ENCODE measurements around the gene CERS2. TPM values are rescaled to one million over a fixed set of nuclear protein-coding genes. Genes with fewer than 3 reads are reported as not detected.

Gene CERS2
- total and polyA plus RNA-seq, 10 of the 15 experiments (the other 5 are each of a cell fraction or from before 2014, with no cell fraction given): 9.2 to 87.9 (median 50.8) TPM

DNA sequence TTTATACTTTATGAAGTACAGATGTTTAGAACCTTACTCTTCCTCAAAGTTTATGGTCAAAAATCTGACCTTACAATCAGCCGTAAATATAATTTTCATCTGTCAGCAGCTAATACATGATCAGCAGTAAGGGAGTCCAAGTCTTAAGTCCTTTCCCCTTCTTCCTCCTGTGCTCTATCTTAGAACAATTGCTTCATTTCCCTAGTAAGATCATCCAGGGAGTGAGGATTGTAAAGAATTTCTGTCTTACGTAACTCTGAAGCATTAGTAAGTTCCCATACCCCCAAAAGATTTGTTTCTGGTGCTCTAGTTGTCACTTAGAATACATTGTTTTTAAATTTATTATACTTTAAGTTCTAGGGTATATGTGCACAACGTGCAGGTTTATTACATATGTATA lies 46.3 kb downstream of the CERS2 start:
- POLR2A ChIA-PET: interaction anchor here (0.6 to 1.0 kb wide), 3 partner anchors 29 to 325 kb away, joined by 4 to 8 read pairs (median 4); no protein-coding TSS in a partner anchor
- H2AFZ ChIP-seq (ENCODE audit: control insufficient read depth, low read depth, low read length): no peak overlapping the region
- TF ChIP-seq KAT2A (conservative IDR thresholded peaks at IDR 0.05; ENCODE audit: control insufficient read depth, low read depth, low read length) (no peak), YBX1 (IDR thresholded peaks at IDR 0.05) (no peak), ZNF24 (IDR thresholded peaks at IDR 0.05) (no peak), CBX3 (IDR thresholded peaks at IDR 0.05; ENCODE audit: borderline replicate concordance, low read depth) (no peak), BCL11A (IDR thresholded peaks at IDR 0.05; ENCODE audit: low read depth, low read length) (no peak), GABPA (IDR thresholded peaks at IDR 0.05; ENCODE audit: low read depth) (no peak), IKZF1 (conservative IDR thresholded peaks at IDR 0.05) (no peak), MYB (IDR thresholded peaks at IDR 0.05; ENCODE audit: borderline replicate concordance, low read depth, low read length) (no peak)
- TF ChIP-seq, protein P1, sequence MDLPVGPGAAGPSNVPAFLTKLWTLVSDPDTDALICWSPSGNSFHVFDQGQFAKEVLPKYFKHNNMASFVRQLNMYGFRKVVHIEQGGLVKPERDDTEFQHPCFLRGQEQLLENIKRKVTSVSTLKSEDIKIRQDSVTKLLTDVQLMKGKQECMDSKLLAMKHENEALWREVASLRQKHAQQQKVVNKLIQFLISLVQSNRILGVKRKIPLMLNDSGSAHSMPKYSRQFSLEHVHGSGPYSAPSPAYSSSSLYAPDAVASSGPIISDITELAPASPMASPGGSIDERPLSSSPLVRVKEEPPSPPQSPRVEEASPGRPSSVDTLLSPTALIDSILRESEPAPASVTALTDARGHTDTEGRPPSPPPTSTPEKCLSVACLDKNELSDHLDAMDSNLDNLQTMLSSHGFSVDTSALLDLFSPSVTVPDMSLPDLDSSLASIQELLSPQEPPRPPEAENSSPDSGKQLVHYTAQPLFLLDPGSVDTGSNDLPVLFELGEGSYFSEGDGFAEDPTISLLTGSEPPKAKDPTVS (IDR thresholded peaks at IDR 0.05; ENCODE audit: low read depth, low read length): no peak
- RAD21 ChIA-PET (ENCODE audit: unreplicated experiment): interaction anchor here (0.7 kb wide), 1 partner anchor 142 kb away, joined by 3 read pairs; no protein-coding TSS in a partner anchor
- no peak overlapping the region for H3K4me3 ChIP-seq
- H3K27ac ChIP-seq (ENCODE audit: control insufficient read depth, insufficient read depth): no peak overlapping the region
- ATAC-seq: no peak
- H3K9me3 ChIP-seq (replicated peaks; ENCODE audit: control insufficient read depth, insufficient read depth, low read length): peaks cover 5% of the 10 kb centered on the region
- no TSS peak for BruUV-seq (replicated peaks)
- SMC1A ChIA-PET (ENCODE audit: uncharacterized antibody, unreplicated experiment): interaction anchor here (2.6 kb wide), 1 partner anchor 163 kb away, joined by 8 read pairs; the partner anchor contains the start of gene CTSS
- in situ Hi-C loops (cut with MboI) (no loop called here), intact Hi-C loops (cut with micrococcal nuclease; ENCODE audit: unreplicated experiment) (loop anchor here (5.0 to 10.0 kb wide), 3 partner anchors 93 to 366 kb away; partner anchors contain the start of gene ENSA)
- DNase-seq (ENCODE audit: low read depth, low spot score): no peak
- FAIRE-seq: no peak
- 95% methylated on average over 3 of the region's 3 CpGs for whole genome bisulfite sequencing (ENCODE audit: insufficient coverage, insufficient replicate concordance, low lambda C conversion rate, missing lambda C conversion rate)
- CTCF ChIA-PET: no interaction called here
- H3K36me3 ChIP-seq (ENCODE audit: control insufficient read depth in 2 of 2, insufficient read depth in 2 of 2, low read length in 1 of 2): peaks cover 4 to 20% of the 10 kb centered on the region in 2 experiments
- no peak overlapping the region for H3K4me2 ChIP-seq (ENCODE audit: control insufficient read depth, insufficient read depth)
- H3K79me2 ChIP-seq (ENCODE audit: control insufficient read depth, insufficient read depth, low read length): peaks cover 16% of the 10 kb centered on the region
- peaks cover 4% of the 10 kb centered on the region for H3K4me1 ChIP-seq (ENCODE audit: control insufficient read depth, insufficient read depth, low read length)
- H3K27me3 ChIP-seq (replicated peaks in 1 of 2; ENCODE audit: control insufficient read depth in 2 of 2, insufficient read depth in 2 of 2, low read length in 1 of 2): no peaks in the 10 kb centered on the region
- no peak overlapping the region for H3K9ac ChIP-seq (ENCODE audit: control insufficient read depth, insufficient read depth, low read length)
- no peaks in the 10 kb centered on the region for H4K20me1 ChIP-seq (ENCODE audit: control insufficient read depth, insufficient read depth)

All from GM12878 (cell line).